ENCODE results near the gene C6orf89. TPM values are rescaled to one million over a fixed set of nuclear protein-coding genes. Genes with fewer than 3 reads are reported as not detected.

The C6orf89 gene
- total RNA-seq, 1 experiment from 2014 or later: 22.6 TPM

- CTCF ChIA-PET: no interaction called here
- H3K36me3 ChIP-seq (ENCODE audit: insufficient read depth, low read length, poor library complexity, severe bottlenecking): peaks cover 13% of the 10 kb centered on the region
- intact Hi-C loops (cut with micrococcal nuclease; ENCODE audit: unreplicated experiment): no loop called here
- BruUV-seq (replicated peaks): no TSS peak
- no peaks in the 10 kb centered on the region for H3K27me3 ChIP-seq (replicated peaks; ENCODE audit: insufficient read depth, low read depth, low read length, poor library complexity)
- POLR2A ChIA-PET (ENCODE audit: low non-redundant PET): no interaction called here
- TF ChIP-seq CTCF (conservative IDR thresholded peaks at IDR 0.05; ENCODE audit: low read depth, low read length): no peak
- no peak for TF ChIP-seq EZH2 (IDR thresholded peaks at IDR 0.05; ENCODE audit: borderline replicate concordance, low read depth, low read length, poor library complexity, severe bottlenecking)
- no peaks in the 10 kb centered on the region for H3K9me3 ChIP-seq (ENCODE audit: low read depth, low read length, poor library complexity, severe bottlenecking)
- no peak overlapping the region for H3K27ac ChIP-seq (ENCODE audit: low read depth, low read length, poor library complexity, severe bottlenecking)
- no peak overlapping the region for H3K4me3 ChIP-seq (ENCODE audit: low read depth, low read length, poor library complexity, severe bottlenecking)
- no peak for DNase-seq (ENCODE audit: low spot score)
- H3K4me1 ChIP-seq (ENCODE audit: insufficient read depth, low read length, poor library complexity, severe bottlenecking): no peaks in the 10 kb centered on the region
These were observed 31.9 kb downstream of the C6orf89 start for GRCh38 chr6:36917541-36918193.

GRCh38 chr6:36920049-36920448, 34.3 kb downstream of the C6orf89 start:
- BruUV-seq (replicated peaks): no TSS peak
- Histone ChIP-seq H3K9me3 (ENCODE audit: low read depth, low read length, poor library complexity, severe bottlenecking) (no peaks in the 10 kb centered on the region), H3K4me1 (ENCODE audit: insufficient read depth, low read length, poor library complexity, severe bottlenecking) (no peaks in the 10 kb centered on the region), H3K4me3 (ENCODE audit: low read depth, low read length, poor library complexity, severe bottlenecking) (no peak overlapping the region), H3K36me3 (ENCODE audit: insufficient read depth, low read length, poor library complexity, severe bottlenecking) (peaks cover 6% of the 10 kb centered on the region), H3K27me3 (replicated peaks; ENCODE audit: insufficient read depth, low read depth, low read length, poor library complexity) (no peaks in the 10 kb centered on the region), H3K27ac (ENCODE audit: low read depth, low read length, poor library complexity, severe bottlenecking) (no peak overlapping the region)
- TF ChIP-seq EZH2 (IDR thresholded peaks at IDR 0.05; ENCODE audit: borderline replicate concordance, low read depth, low read length, poor library complexity, severe bottlenecking) (no peak), CTCF (conservative IDR thresholded peaks at IDR 0.05; ENCODE audit: low read depth, low read length) (no peak)
- POLR2A ChIA-PET (ENCODE audit: low non-redundant PET): no interaction called here
- no peak for DNase-seq (ENCODE audit: low spot score)
- intact Hi-C loops (cut with micrococcal nuclease; ENCODE audit: unreplicated experiment): no loop called here
- CTCF ChIA-PET: no interaction called here

GRCh38 chr6:36920546-36920945, 34.8 kb downstream of the C6orf89 start:
- Histone ChIP-seq H3K9me3 (ENCODE audit: low read depth, low read length, poor library complexity, severe bottlenecking) (no peaks in the 10 kb centered on the region), H3K27me3 (replicated peaks; ENCODE audit: insufficient read depth, low read depth, low read length, poor library complexity) (no peaks in the 10 kb centered on the region), H3K27ac (ENCODE audit: low read depth, low read length, poor library complexity, severe bottlenecking) (no peak overlapping the region), H3K4me3 (ENCODE audit: low read depth, low read length, poor library complexity, severe bottlenecking) (no peak overlapping the region), H3K36me3 (ENCODE audit: insufficient read depth, low read length, poor library complexity, severe bottlenecking) (peaks cover 3% of the 10 kb centered on the region), H3K4me1 (ENCODE audit: insufficient read depth, low read length, poor library complexity, severe bottlenecking) (no peaks in the 10 kb centered on the region)
- ChIA-PET CTCF (no interaction called here), POLR2A (ENCODE audit: low non-redundant PET) (no interaction called here)
- no TSS peak for BruUV-seq (replicated peaks)
- TF ChIP-seq CTCF (conservative IDR thresholded peaks at IDR 0.05; ENCODE audit: low read depth, low read length) (no peak), EZH2 (IDR thresholded peaks at IDR 0.05; ENCODE audit: borderline replicate concordance, low read depth, low read length, poor library complexity, severe bottlenecking) (no peak)
- no peak for DNase-seq (ENCODE audit: low spot score)
- intact Hi-C loops (cut with micrococcal nuclease; ENCODE audit: unreplicated experiment): no loop called here
